HG03139 (cell line): ENCODE data around the gene CIROP.
A peak's percentile ranks its signal among the peaks of the same experiment; 100 is the strongest.

Experiments
- ATAC-seq: cut with Tn5 transposase; IDR thresholded peaks from one replicate; pipeline ENCODE4 v1.9.1; 2021; ENCODE audit not compliant: unreplicated experiment

Gene CIROP

GRCh38 chr14:23132970-23133369, 28.2 kb upstream of the CIROP start:
- ATAC-seq: no peak

- no peak for ATAC-seq
Observed at GRCh38 chr14:23131482-23131881, 26.7 kb upstream of the CIROP start.

- ATAC-seq: no peak
Observed at GRCh38 chr14:23130871-23131270, 26.1 kb upstream of the CIROP start.

- ATAC-seq: no peak
Observed at GRCh38 chr14:23129759-23130316, 25.0 kb upstream of the CIROP start.

- ATAC-seq: no peak
Observed at GRCh38 chr14:23128969-23129758, 24.4 kb upstream of the CIROP start.

GRCh38 chr14:23127861-23128260, 23.1 kb upstream of the CIROP start:
- no peak for ATAC-seq

- ATAC-seq: no peak
Observed at GRCh38 chr14:23126548-23127278, 21.9 kb upstream of the CIROP start.

GRCh38 chr14:23125933-23126524, 21.2 kb upstream of the CIROP start:
- no peak for ATAC-seq

GRCh38 chr14:23125011-23125410, 20.2 kb upstream of the CIROP start:
- ATAC-seq: no peak

GRCh38 chr14:23124337-23124954, 19.7 kb upstream of the CIROP start:
- no peak for ATAC-seq

- ATAC-seq: no peak
Observed at GRCh38 chr14:23123419-23123818, 18.6 kb upstream of the CIROP start.

- no peak for ATAC-seq
Observed at GRCh38 chr14:23122086-23122485, 17.3 kb upstream of the CIROP start.

GRCh38 chr14:23121361-23121771, 16.6 kb upstream of the CIROP start:
- no peak for ATAC-seq

- ATAC-seq: peak; percentile 67
Observed at GRCh38 chr14:23120541-23121251, 15.9 kb upstream of the CIROP start.

GRCh38 chr14:23119363-23120327, 14.9 kb upstream of the CIROP start:
- no peak for ATAC-seq

- no peak for ATAC-seq
Observed at GRCh38 chr14:23118506-23119362, 13.9 kb upstream of the CIROP start, which contains the start of gene CEBPE. TSS of gene CEBPE (minus strand) at chr14:23119255. CDS start at chr14:23119091, 164 bp downstream.

GRCh38 chr14:23117371-23118020, 12.7 kb upstream of the CIROP start:
- no peak for ATAC-seq

GRCh38 chr14:23115918-23116317, 11.1 kb upstream of the CIROP start:
- no peak for ATAC-seq
